ENCODE measurements around the gene TYK2.

TYK2 gene

GRCh38 chr19:10418485-10419199, 38.3 kb upstream of the TYK2 start:
- Histone ChIP-seq H3K9me3 (peaks cover 0 to 5% (median 5%) of the 10 kb centered on the region in 3 donors), H3K27ac (no peak overlapping the region), H3K4me3 (no peak overlapping the region), H3K4me1 (peaks cover 0 to 45% (median 39%) of the 10 kb centered on the region in 4 donors), H3K27me3 (peaks cover 0 to 83% of the 10 kb centered on the region in 2 donors), H3K36me3 (no peaks in the 10 kb centered on the region)
- DNase-seq = no peak
- TF ChIP-seq CTCF (IDR thresholded peaks at IDR 0.05) = no peak
- intact Hi-C loops (cut with DNase I; ENCODE audit: low total_unique reads) = loop anchor here (5.0 kb wide), 1 partner anchor 1774 kb away; no protein-coding TSS in a partner anchor

DNA sequence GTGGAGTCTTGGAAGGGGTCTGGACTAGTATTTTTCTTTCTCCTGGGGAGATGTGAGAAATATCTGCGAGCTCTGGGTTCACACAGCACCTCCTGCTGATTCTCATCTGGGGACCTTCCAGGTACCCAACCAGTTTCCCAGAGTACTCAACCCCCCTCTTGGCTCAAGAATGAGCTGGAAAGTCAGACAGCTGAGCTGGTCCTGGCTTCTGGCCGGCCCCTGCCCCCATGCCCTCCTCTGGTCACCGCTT, 37.8 kb upstream of the TYK2 start:
- H3K27me3 ChIP-seq = peaks cover 0 to 78% of the 10 kb centered on the region in 2 donors
- H3K27ac ChIP-seq = no peak overlapping the region
- H3K36me3 ChIP-seq = no peaks in the 10 kb centered on the region
- DNase-seq = no peak
- intact Hi-C loops (cut with DNase I; ENCODE audit: low total_unique reads) = loop anchor here (5.0 kb wide), 1 partner anchor 1774 kb away; no protein-coding TSS in a partner anchor
- no peak for TF ChIP-seq CTCF (IDR thresholded peaks at IDR 0.05)
- H3K4me3 ChIP-seq = no peak overlapping the region
- H3K4me1 ChIP-seq = peaks cover 0 to 45% (median 39%) of the 10 kb centered on the region in 4 donors
- H3K9me3 ChIP-seq = peaks cover 0 to 5% (median 5%) of the 10 kb centered on the region in 3 donors

DNA sequence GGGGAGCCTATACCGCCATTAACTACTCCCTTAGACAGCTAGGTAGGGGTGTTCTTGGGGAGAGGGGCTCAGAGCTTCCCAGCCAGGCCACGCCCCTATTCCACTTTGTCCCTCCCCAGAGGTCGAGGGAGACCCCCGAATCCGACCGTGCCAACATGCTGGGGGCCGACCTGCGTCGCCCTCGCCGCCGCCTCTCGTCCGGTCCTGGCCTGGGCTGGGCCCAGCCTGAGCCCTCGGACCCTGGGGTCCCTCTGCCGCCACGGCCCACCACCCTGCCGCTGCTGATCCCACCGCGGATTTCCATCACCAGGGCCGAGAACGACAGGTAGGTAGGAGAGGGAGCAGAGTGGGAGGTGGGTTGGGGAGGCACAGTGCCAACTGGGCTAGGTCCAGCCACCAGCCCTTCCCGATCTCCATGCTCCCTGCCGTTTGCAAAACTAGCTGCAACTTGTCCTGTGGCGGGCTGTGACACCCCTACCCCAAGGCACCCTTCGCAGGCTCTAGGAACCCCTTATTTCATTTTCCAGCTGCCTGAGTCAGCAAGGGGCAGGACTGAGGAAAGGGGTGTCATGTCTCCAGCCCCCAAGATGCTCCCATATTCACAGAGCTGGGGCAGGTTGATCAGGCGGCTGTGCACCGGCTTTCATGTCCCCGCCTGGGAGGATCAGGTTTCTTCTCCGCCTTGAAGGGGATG, 37.3 kb upstream of the TYK2 start:
- peaks cover 0 to 5% (median 5%) of the 10 kb centered on the region in 3 donors for H3K9me3 ChIP-seq
- no peak for DNase-seq
- H3K4me1 ChIP-seq = peaks cover 0 to 45% (median 39%) of the 10 kb centered on the region in 4 donors
- no peaks in the 10 kb centered on the region for H3K36me3 ChIP-seq
- no peak for TF ChIP-seq CTCF (IDR thresholded peaks at IDR 0.05)
- no peak overlapping the region for H3K27ac ChIP-seq
- intact Hi-C loops (cut with DNase I; ENCODE audit: low total_unique reads) = loop anchor here (5.0 kb wide), 1 partner anchor 1775 kb away; no protein-coding TSS in a partner anchor
- peaks cover 0 to 74% of the 10 kb centered on the region in 2 donors for H3K27me3 ChIP-seq
- H3K4me3 ChIP-seq = no peak overlapping the region

DNA sequence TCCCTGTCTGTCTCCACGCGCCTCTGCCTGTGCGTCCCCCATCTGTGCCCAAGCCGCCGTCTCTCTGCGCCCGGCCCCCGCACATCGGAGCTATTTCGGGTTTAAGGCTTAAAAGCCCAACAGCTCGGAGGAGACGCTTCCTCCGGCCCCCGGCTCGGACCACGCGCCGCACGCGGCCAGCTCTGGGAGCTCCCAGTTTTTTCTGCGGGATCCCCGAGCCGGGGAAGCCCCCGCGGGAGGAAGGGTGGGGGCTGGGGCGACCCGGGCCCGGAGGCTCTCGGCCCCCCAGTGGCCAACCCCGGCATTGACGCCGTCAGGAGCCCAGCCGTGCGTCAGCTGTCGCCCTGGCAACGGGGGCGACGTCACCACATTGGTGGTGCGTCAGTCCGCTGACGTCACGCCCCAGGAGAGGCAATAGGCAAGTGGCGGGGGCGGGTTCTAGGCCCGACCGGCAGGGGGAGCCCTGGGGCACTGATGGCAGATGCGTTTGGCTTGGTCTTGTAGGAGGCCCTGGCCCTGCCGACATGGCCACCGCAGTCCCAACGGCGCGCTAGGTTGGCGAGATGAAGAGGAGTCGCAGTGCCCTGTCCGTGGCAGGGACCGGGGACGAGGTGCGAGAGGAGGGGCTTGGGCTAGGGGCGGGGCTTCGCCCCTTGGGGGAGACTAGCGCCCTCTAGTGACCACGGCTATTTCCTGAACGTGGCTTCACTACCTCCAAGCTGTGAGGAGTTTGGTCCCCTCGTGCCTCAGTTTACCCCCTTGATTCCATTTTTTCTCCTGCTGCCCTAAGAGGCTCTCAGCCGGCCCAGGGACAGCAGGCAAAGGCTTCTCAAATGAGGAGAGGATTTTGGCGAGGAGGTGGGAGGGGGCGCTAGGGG, 36.2 kb upstream of the TYK2 start:
- intact Hi-C loops (cut with DNase I; ENCODE audit: low total_unique reads) = loop anchor here (5.0 kb wide), 1 partner anchor 1776 kb away; no protein-coding TSS in a partner anchor
- H3K27ac ChIP-seq = no peak overlapping the region
- H3K4me1 ChIP-seq = peaks cover 0 to 45% (median 39%) of the 10 kb centered on the region in 4 donors
- no peaks in the 10 kb centered on the region for H3K36me3 ChIP-seq
- peaks cover 0 to 5% (median 5%) of the 10 kb centered on the region in 3 donors for H3K9me3 ChIP-seq
- peaks cover 0 to 63% of the 10 kb centered on the region in 2 donors for H3K27me3 ChIP-seq
- TF ChIP-seq CTCF (IDR thresholded peaks at IDR 0.05) = peak; percentile 56 to 58
- peak overlapping the region; percentile 24 to 34 for H3K4me3 ChIP-seq
- peak; percentile 66 to 79 for DNase-seq

GRCh38 chr19:10416083-10416379, 35.7 kb upstream of the TYK2 start:
- Histone ChIP-seq H3K27ac (no peak overlapping the region), H3K9me3 (peaks cover 0 to 5% (median 5%) of the 10 kb centered on the region in 3 donors), H3K36me3 (no peaks in the 10 kb centered on the region), H3K4me1 (peaks cover 0 to 43% (median 36%) of the 10 kb centered on the region in 4 donors), H3K27me3 (peaks cover 0 to 57% of the 10 kb centered on the region in 2 donors), H3K4me3 (peak overlapping the region; percentile 24 to 34)
- no peak for DNase-seq
- intact Hi-C loops (cut with DNase I; ENCODE audit: low total_unique reads) = loop anchor here (5.0 kb wide), 1 partner anchor 1776 kb away; no protein-coding TSS in a partner anchor
- TF ChIP-seq CTCF (IDR thresholded peaks at IDR 0.05) = no peak

Measured in tibial artery (tissue), 4 donors.